K562 (cell line): Measurements from ENCODE around the gene ARL13A.

ENCODE experiments used
- CLOCK ChIP-seq: fragments of 250-450 bp; sonication (Bioruptor Pico); IDR thresholded peaks from 2 replicates; pipeline ENCODE4 v1.4.0; 2020; ENCODE audit warnings: mild to moderate bottlenecking, moderate library complexity, borderline replicate concordance
- CTCF ChIP-seq, 3 experiments: IDR thresholded peaks in 2 of 3; conservative IDR thresholded peaks in 1 of 3; 2 replicates each; pipeline ENCODE4 v1.5.1; 2011 to 2012; ENCODE audit warnings: low read length in 3 of 3, mild to moderate bottlenecking in 3 of 3, control low read depth in 2 of 3, improper control_type of control experiment in 1 of 3, inconsistent platforms in 1 of 3, low read depth in 1 of 3, mixed read lengths in 1 of 3, moderate library complexity in 1 of 3; ENCODE audit not compliant: insufficient read depth in 2 of 3
- FOXK1 ChIP-seq: sonication (generic); formaldehyde crosslinking; IDR thresholded peaks from 2 replicates; pipeline ENCODE4 v1.8.0; 2022; ENCODE audit warnings: missing genetic modification reagents, mild to moderate bottlenecking, borderline replicate concordance
- JUN ChIP-seq, 2 experiments: sonication (generic) in 1 of 2; formaldehyde crosslinking in 1 of 2; IDR thresholded peaks; 2 replicates each; pipeline versions ENCODE4 v1.6.1 to v1.8.0; 2012 to 2022; ENCODE audit warnings: borderline replicate concordance in 2 of 2, mild to moderate bottlenecking in 2 of 2, improper control_type of control experiment in 1 of 2, low read depth in 1 of 2, low read length in 1 of 2, missing genetic modification reagents in 1 of 2
- MAZ ChIP-seq, 2 experiments: fragments of 450-650 bp in 1 of 2; sonication (generic) in 1 of 2; formaldehyde crosslinking; IDR thresholded peaks in 1 of 2; conservative IDR thresholded peaks in 1 of 2; 2 replicates each; pipeline versions ENCODE4 v1.4.0 to v1.5.0; 2020; ENCODE audit warnings: mild to moderate bottlenecking in 1 of 2, missing genetic modification reagents in 1 of 2
- MEF2D ChIP-seq: conservative IDR thresholded peaks from 2 replicates; pipeline ENCODE4 v1.6.1; 2016; ENCODE audit warnings: low read depth, missing genetic modification characterization, missing compliant biosample characterization
- MTA3 ChIP-seq: fragments of 450-650 bp; formaldehyde crosslinking; IDR thresholded peaks from 2 replicates; pipeline ENCODE4 v1.6.1; 2017; ENCODE audit warnings: mild to moderate bottlenecking, borderline replicate concordance
- POLR2A ChIP-seq: fragments of 450-650 bp; conservative IDR thresholded peaks from 2 replicates; pipeline ENCODE4 v1.6.1; 2016
- SPI1 ChIP-seq: IDR thresholded peaks from 2 replicates; pipeline ENCODE4 v1.6.1; 2011; ENCODE audit warnings: low read depth, low read length, control low read depth, borderline replicate concordance
- TAF1 ChIP-seq: IDR thresholded peaks from 2 replicates; pipeline ENCODE4 v1.6.1; 2011; ENCODE audit warnings: mild to moderate bottlenecking, low read length, moderate library complexity; ENCODE audit not compliant: insufficient read depth, control insufficient read depth, severe bottlenecking; ENCODE audit errors: extremely low read depth
- ZNF24 ChIP-seq: fragments of 450-650 bp; IDR thresholded peaks from 2 replicates; pipeline ENCODE4 v1.6.1; 2016

GRCh38 chrX:101025126-101025525 is 55.6 kb downstream of the ARL13A start:
- TF ChIP-seq FOXK1 (CRISPR knock-in tag) (no peak), CLOCK (no peak), POLR2A (no peak), ZNF24 (no peak), MEF2D (tag) (no peak), CTCF (IDR thresholded peaks at IDR 0.05 in 2 of 3, conservative IDR thresholded peaks at IDR 0.05 in 1 of 3; ENCODE audit: insufficient read depth in 2 of 3, low read depth in 1 of 3, low read length in 3 of 3) (no peak), JUN (IDR thresholded peaks at IDR 0.05; ENCODE audit: borderline replicate concordance, low read depth, low read length) (no peak), JUN (CRISPR knock-in tag; IDR thresholded peaks at IDR 0.05; ENCODE audit: borderline replicate concordance) (no peak), SPI1 (no peak), MAZ (CRISPR knock-in tag; conservative IDR thresholded peaks at IDR 0.05 in 1 of 2, IDR thresholded peaks at IDR 0.05 in 1 of 2) (no peak), MTA3 (no peak), TAF1 (no peak)
